Stimulated activated CD4-positive, alpha-beta T cell treated with anti-CD3 and anti-CD28 coated beads, TNF-alpha, amount 100 ng/mL, for 24 hours (primary cell): ENCODE results near the gene DNAJB1.
"Not testable (repeated sequence)": the region's sequence is repeated elsewhere in the genome, so short reads cannot be mapped to it uniquely, and the experiment has no call there.

ENCODE experiments used
- DNase-seq, 3 experiments: peaks; one replicate each; pipeline ENCODE4 v3.0.0-alpha.2; 2020; ENCODE audit warnings: low read depth in 3 of 3

Gene DNAJB1

DNA sequence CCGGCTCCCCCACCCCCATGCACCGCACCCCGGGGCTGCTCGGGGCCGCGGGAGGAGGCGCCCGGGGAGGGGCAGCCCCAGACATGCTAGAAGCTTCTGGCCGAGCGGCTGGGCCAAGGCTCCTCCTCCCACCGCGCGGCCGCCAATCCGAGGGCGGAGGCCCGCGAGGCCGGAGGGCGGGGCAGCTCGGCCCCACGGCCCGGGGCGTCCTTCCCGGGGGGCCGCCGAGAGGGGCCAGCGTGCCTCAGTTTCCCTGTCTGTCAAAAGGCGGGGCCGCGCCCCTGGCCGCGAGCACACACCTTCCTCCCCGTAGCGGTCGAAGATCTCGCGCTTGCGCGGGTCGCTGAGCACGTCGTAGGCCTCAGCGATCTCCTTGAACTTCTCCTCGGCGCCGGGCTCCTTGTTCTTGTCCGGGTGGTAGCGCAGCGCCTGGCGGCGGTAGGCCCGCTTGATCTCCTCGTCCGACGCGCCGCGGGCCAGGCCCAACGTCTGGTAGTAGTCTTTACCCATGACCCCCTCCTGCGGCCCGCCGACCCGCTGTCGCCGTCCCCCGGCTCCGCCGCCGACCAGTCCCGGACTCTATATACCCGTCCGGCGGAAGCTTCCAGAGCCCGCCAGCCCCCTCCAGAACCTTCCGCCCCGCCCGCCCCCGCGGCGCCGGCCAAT lies at the start of gene DNAJB1:
Gene DNAJB1, minus strand, starts transcription at position 558 of the 666 bp plus-strand sequence. Its CDS starts 48 bp downstream, at position 510.
- DNase-seq, result peak in 2 of 3 experiments; percentile 44 to 72

DNA sequence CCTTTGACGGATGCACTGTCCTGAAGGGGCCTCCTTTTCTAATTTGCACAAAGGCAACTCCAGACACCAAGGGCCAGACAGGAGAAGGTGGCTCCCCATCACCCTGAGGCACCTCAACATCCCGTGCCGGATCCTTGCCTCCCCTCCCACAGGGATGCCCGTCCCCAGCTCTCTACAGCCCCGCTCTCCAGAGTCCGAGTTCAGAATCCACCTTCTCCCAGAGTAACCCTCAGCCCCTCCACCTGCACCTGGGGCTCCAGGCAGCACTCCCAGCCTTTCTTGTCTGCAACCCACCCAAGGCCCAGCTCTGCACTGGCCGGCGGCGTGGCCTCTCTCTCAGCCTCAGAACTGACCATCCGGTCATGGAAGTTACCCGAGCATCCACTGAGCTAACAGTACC lies 48.9 kb upstream of the DNAJB1 start:
- no peak for DNase-seq

DNA sequence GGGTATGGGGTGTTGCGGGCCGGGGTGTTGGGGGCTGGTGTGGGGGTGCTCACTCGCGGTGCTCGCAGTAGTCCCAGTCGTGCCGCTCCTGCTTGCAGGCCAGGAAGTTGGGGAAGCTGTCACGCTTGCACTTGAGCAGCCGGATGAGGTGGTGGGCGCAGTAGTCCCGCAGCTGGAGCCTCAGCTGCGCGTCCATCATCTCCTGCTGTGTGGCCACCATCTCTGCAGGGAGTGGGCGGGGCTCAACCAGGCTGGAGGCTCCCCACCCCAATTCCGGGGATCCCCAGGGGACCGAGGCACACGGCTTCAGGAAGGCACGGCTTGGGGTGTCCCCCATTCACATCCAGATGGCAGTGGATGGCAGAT lies 48.5 kb upstream of the DNAJB1 start:
- DNase-seq, result no peak

DNA sequence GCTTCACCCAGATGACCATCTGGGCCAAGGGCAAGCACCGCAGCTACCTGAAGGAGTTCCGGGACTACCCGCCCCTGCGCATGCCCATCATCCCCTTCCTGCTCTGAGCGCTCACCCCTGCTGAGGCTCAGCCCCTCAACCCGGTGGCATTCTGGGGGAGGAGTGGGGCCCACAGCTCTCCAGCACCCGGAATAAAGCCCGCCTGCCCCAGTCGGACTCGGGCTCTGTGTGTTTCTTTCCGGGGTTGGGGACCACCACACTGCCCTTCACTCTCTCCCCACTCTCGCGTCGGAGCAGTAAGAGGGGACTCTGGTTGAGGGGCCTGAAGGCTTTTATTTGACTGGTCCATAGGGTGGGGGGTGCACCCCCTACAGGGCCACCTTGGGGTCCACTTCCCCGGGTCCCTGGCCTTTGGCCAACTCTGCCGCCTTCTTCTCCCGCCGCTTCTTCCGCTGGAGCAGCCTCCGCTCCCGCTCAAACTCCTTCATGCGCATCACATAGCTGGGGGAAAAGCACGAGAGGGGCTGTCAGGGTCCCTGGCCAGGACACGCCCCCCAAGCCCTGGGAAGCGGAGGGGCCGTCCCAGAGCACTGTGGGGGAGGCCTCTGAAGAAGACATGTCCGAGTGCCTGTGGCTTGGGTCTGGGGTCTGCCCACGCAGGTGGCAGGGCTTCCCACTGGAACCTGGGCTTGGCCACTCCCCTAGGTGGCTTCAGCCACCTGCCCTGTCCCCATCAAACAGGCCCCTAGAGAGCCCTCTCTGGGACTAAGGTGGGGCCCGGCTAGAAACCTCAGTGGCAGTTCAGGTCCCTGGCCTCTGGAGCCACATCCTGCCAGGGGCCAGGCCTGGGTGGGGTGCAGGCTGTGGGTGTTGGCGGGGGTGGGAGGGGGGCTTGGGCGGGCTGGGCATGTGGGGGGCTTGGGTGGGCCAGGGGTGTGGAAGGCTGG lies 47.8 kb upstream of the DNAJB1 start:
- DNase-seq, result no peak

DNA sequence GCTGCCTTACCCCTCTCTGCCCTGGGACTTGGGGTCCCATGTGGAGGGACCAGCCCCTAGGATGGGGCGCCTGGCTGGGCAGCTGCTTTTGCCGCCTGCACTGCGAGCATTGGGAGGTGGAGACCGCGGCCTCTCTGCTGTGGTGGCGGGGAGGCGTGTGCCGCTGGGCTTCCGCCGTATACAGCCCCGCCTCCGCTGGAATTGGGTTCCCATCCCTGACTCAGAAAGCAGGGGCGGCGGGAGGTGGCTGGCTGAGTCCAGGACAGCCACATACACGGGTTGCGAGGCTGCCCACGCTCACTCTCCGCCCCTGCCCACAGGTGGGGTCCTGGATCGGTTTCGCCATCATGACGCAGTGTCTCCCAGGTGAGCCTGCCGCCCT lies 47.1 kb upstream of the DNAJB1 start:
- DNase-seq, result no peak

DNA sequence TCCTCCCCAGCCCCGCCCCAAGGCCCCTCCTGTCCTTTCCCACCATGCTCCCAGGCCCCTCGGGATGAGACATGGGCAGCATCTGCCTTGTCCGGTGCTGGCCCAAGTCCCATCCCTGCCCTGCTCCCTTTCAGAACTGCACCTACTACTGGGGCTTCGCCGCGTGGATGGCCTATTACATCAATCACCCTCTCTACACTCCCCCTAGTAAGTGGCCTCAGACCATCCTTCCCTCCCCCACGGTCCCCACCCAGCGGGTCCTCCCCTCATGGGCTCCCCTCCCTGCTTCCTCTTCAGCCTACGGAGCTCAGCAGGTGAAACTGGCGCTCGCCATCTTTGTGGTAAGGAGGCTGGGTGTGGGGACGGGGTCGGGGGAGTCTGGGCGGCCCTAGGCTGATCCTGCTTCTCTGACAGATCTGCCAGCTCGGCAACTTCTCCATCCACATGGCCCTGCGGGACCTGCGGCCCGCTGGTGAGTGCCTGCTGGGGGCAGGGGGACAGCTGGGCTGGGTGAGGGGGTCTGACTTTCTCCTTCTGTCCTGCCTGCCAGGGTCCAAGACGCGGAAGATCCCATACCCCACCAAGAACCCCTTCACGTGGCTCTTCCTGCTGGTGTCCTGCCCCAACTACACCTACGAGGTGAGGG lies 46.6 kb upstream of the DNAJB1 start:
- not testable (repeated sequence) for DNase-seq

DNA sequence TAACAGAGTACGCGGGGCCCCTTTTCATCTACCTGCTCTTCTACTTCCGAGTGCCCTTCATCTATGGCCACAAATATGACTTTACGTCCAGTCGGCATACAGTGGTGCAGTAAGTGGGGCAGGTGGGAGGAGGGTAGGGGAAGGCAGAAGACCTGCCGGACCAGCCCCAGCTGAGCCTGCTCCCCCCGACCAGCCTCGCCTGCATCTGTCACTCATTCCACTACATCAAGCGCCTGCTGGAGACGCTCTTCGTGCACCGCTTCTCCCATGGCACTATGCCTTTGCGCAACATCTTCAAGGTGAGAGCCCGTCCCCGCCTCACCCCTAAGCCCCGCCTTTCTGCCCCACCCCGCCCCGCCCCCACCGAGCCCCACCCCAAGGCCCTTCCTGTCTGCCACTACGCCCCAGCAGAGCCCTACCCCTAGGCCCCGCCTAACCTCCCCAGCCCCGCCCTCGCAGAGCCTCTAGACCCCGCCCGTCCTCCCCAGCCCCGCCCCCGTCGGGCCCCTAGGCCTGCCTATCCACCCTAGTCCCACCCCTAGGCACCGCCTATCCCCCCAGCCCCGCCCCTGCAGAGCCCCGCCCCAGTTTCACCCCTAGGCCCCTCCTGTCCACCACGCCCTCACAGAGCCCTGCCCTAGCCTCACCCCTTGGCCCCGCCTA lies 45.9 kb upstream of the DNAJB1 start:
- DNase-seq, result peak; percentile 6 to 76 (median 33)

DNA sequence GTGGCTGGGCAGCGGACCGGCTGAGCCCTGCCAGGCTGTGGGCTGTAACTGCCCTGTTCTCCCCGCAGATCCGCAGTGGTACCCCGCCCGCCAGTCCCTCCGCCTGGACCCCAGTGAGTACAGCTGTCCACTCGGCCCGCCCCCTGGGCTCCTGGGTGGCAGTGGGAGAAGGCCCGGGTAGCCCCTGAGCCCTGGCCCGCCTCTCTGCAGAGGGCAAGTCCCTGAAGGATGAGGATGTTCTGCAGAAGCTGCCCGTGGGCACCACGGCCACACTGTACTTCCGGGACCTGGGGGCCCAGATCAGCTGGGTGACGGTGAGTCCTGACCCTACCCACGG lies 45.4 kb upstream of the DNAJB1 start:
- DNase-seq, result no peak

DNA sequence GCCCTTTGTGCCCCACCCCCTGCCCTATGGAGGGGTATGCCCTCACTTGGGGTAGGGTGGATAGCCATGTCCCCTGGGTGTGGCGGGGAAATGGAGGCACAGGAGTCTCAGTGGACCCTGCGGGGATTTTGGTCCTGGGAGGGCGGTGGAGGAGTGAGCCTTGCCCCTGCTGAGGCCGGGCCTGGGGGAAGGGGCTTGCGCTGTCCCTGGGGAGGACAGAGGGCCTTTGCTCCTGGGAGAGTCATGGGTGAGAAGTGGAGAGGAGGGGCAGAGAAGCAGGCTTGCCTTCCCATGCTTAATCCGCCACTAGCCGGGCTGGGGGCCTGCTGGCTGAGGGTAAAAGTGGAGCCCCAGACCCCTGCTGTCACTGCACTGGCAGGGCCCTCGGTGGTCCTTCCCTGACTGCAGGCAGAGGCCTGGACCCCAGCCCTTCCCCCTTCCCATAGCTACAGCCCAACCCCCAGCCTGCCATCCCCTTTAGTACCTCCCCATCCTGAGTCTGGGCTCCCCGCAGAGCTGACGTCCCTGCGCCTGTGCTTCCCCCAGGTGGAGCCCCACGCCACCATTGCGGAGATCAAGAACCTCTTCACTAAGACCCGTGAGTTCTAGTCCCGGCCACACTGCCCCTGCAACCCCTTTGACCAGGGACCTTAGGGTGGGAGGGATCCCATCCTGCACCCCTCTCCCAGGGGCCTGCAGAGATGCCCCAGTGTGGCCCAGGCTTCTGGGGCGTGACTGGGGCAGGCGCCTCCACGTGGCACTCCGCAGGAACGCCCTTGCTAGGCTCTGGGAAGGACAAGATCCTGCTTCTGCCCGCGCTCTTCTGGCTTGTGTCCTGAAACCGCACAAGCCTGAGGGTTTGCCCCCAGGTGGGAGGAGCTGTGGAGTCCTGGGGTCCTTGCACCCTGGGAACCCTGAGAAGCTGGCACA lies 44.7 kb upstream of the DNAJB1 start:
- no peak for DNase-seq

DNA sequence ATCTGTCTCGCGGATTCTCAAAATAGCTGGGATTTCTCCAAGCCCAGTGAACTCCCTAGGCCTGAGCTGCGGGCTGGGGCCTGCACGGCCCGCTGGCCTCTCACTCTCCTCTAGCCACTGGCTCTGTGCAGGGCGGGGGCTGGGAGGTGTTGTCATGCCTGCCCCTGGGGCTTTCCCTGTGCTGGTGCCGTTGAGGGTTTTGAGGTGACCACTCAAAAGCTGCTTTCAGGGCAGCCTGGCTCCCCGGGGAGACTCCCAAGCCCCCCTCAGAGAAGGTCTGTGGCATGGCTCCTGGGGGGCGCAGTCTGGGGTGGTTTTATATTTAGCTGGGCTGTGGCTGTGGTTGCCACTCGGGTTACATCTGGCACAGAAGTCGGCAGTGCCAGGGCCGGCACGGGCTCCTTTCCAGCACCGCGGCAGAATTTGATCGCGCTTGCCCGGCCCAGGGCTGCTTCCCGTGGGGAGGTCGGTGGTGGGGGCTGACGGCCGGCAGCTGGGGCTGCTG lies 43.7 kb upstream of the DNAJB1 start:
- no peak for DNase-seq

DNA sequence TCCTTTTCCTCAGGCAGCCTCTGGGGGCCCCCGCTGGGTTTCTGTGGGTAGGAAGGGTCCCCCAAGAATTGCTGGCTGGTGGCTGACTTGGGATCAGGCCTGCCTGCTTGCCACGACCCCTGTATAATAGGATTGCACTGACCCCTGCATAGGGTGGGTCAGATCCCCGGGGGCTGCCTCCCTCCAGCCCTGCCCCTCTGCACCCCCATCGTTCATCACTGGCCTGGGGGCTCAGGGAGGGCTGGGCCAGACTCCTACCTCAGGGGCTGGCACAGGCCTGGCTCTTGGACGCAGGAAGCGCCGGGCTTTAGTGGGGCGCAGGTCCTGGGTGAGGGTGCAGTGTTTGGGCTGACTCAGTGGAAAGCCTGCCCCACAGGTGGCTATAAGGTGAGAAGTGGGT lies 43.1 kb upstream of the DNAJB1 start:
- no peak for DNase-seq

DNA sequence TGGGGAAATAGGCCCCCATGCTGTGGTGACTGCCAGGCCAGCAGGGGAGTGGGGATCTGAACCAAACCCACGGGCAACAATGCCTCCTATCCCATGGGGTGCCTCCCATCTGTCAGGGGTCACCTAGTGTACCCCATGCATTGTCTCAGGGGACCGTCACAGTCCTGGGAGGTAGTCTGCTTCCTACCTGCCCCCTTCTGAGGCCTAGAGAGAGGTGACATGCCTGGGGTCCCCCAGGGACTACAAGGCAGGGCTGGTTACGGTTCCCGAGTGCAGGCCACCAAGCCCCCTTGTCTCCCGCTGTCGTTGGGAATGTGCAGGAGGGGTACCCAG lies 42.5 kb upstream of the DNAJB1 start:
- no peak for DNase-seq

DNA sequence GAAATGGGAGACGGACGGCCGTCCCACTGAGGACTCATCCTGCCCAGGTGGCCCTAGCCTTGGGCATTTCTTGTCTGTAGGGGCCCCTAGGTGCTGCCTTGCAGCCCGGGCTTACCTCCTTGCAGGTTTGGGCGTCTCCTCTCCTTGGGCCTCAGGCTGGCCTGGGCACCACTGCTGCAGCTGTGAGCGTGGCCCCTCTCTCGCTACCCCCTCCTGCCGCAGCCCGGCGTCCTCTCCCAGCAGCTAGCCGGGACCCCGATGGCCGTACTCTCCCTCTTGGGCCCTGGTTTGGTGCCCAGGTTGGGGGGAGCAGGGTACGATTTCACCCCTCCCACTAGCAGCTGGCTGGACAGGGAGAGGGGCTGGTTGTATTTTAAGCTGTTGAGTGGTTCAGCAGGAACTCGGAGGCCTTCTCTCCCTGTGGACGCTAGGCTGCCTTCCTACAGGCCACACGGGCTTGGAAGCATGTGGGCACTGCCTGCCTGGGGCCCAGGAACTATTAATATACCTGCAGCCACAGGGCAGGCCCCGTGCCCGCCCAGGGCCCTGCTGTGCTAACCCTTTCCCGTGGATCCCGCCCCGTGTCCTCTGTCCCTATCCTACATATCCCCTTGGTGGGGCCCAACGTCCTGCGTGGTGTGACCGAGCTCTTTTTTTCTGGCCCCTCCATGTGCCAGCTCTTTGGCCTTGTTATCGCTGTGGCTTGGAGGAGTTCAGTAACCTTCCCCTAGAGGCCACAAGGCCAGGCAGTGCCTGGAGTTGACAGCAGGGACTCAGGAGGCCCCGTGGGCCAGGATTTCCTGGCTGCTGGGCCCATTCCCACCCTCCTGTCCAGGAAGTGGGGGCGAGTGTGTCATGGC lies 41.9 kb upstream of the DNAJB1 start:
- DNase-seq, result no peak

DNA sequence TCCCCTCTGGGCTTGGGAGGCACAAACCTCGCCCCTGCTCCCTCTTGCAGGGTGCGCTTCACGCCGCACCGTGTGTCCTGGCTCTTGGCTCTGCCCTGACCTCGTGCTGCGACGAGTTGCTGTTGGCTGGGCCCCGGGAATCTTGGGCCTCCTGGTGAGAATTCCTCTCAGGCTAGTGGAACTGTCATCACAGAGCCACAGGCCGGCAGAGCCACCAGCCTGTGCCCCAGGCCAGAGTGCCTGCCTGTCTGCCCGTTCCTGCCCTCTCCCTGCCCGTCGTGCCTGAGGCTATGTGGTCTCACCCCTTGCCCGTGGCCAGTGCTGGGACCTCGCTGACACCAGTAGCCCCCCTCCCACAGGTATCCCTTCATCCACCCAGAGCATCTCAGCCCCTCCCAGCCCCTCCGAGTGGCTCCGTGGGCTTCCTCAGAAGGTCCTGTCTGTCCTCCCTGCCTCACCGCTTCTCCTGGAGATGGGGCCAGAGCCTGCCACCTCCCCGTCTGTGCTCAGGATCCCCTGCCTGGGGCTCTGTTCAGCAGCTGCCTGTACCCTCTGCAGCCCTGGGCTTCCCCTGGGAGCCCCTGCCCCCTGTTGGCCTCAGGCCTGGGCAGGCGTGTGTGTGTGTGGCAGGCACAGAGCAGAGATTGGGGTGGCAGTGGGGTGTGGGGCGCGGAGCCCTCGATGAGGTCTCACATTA lies 40.3 kb upstream of the DNAJB1 start:
- no peak for DNase-seq

DNA sequence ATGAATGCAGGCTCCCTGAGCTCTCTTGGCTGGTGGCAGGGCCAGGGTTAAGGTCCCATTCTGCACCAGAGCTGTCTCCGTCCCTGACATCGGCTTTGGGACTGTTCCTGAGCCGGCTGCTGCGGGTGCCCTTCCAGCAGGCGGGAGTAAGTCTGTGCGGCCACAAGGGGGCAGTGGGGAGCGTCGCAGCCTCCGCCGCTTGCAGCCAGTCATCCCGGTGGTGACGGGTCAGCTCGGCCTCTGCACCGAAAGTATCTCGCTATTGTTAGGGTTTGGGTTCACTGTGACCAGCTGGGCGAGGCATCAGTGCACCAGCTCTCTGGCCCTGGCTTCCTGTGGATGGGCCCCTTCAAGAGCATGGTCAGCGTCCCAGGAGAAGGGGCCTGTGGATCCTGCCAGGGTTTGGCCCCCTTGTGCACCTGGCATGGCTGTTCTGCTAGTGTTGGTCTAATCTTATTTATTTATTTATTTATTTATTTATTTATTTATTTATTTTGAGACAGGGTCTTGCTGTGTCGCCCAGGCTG lies 38.5 kb upstream of the DNAJB1 start:
- peak; percentile 58 to 78 (median 58) for DNase-seq

DNA sequence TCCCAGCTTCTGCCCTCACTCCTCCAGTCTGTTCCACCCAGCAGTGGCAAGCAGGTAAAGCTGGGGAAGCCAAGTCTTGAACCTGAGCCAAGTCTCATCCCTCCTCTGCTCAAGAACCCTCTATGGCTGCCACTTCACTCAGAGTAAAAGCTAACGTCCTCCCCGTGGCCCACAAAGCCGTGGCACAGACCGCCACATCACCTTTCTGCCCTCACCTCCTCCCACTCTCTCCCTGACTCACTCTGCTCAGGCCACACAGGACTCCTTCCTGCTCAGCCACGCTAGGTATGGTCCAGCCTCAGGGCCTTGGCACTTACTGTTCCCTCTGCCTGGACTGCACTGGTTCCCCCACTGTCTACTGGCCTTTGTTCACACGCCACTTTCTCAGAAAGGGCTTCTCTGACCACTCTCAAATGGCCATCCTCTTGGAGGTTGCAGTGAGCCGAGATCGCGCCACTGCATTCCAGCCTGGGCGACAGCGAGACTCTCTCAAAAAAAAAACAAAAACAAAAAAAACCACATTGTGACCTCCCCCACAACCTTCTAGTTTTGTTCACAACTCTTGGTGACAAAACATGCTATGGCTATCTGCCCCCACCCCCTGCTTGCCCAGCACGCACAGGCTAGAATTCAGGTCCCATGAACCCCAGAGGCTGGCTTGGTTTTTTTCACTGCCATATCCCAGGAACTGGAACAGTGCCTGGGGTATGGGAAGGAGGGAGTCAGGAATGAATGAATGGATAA lies 37.9 kb upstream of the DNAJB1 start:
- DNase-seq, result no peak

DNA sequence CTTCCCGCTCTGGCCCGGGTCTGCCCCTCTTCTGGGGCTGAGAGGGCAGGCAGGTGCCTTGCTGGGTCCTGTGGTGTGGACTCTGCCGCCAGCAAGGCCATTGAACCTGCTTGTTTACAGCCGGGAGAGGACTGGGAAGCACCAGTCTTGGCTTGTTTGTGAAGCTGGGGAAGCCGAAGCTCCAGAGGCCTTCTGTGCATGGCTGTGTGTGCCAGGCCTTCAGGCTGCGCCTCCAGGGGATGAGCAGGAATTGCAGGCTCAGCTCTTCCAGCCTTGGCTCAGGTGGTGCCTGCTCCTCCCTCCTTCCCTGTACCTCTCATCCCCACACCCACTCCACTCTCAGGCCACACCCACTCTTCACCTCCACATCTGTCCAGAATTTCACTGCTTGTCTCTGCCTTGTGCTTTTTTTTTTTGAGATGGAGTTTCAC lies 36.2 kb upstream of the DNAJB1 start:
- no peak for DNase-seq

DNA sequence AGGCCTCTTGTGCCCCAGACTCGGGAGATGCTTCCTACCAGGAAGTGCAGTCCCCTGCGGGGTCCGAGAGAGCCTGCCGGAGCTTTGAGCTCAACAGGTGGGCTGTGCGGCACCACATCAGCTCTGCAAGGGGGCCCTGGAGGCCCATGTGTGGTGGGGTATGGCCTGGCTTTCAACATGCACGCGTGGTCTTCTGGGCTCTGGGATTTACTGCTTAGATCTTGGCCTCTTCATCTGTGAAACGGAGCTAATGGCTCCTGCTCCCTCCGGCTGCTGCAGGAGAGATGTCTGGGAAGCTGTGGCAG lies 35.7 kb upstream of the DNAJB1 start:
- no peak for DNase-seq
